GM20431 (cell line): Measurements from ENCODE around the gene ARHGAP33.
"Not testable (repeated sequence)": the region's sequence is repeated elsewhere in the genome, so short reads cannot be mapped to it uniquely, and the experiment has no call there.

Source experiments
- in situ Hi-C: fragments of 300-500 bp; cut with MseI, MboI; formaldehyde crosslinking; loops from one replicate; pipeline ENCODE4 v1.15.0; 2020; ENCODE audit warnings: low sequenced_read_pairs; ENCODE audit not compliant: unreplicated experiment

The ARHGAP33 gene

DNA sequence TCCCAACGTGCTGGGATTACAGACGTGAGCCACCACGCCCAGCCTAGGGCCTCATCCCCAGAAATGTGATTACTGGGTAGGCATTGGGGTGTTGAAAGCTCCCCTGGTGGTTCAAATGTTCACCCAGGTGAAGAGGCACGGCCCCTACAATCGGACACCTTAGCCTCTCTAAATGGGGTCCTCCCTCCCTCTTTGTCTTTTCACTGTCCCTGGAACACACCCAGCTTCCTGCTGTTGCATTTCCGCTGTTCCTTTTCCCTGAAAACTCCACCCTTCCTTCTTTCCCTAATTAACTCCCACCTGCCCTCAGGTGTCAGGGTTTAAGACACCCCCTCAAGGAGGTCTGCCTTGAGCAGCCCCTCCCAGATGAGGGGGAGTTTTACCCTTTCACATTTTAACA is 40.9 kb downstream of the ARHGAP33 start:
- in situ Hi-C loops, result no loop called here

DNA sequence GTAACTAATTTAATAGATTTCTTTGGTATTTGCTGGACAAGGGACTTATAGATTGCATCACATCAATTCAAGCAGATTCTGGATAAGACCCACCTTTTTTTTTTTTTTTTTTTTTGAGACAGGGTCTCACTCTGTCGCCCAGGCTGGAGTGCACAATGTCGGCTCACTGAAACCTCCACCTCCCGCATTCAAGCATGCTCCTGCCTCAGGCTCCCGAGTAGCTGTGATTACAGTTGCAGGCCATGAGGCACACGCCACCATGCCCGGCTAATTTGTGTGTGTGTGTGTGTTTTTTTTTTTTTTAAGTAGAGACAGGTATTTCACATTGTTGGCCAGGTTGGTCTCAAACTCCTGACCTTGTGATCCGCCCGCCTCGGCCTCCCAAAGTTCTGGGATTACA is 41.5 kb downstream of the ARHGAP33 start:
- in situ Hi-C loops, result no loop called here

DNA sequence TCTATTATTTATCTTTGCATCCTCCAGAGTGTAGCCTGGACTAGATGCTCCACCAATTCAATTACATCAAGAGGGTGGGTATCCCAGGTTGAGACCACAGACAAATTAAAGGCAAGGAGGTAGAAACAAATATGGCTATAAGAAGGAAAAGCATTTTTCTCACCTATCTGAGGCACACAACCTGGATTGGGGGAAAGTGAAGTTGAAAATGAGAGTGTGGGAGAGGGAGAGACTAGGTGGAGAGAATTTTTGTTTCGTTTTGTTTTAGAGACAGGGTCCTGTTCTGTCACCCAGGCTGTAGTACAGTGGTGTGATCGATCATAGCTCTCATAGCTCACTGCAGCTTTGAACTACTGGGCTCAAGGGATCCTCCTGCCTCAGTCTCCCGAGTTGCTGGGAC is 43.1 kb downstream of the ARHGAP33 start:
- in situ Hi-C loops, result no loop called here

DNA sequence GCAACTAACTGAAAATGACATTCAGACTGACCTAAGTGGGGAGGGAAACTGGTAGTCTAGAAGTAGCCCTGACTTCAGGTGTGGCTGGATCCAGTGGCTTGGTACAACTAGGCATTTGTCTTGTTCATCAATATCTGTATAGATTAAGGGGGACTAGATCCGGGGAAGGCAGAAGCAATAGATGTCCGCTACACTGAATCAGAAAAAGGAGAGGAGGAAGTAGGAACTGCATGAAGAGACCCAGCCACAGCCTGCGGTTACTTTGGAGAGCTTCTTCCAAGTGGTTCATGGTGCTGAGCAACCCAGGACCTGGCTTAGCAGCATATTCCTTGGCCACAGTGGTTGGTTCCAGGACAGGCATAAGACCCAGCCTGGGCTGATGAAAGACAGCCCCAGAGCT is 47.2 kb downstream of the ARHGAP33 start:
- in situ Hi-C loops, result no loop called here

DNA sequence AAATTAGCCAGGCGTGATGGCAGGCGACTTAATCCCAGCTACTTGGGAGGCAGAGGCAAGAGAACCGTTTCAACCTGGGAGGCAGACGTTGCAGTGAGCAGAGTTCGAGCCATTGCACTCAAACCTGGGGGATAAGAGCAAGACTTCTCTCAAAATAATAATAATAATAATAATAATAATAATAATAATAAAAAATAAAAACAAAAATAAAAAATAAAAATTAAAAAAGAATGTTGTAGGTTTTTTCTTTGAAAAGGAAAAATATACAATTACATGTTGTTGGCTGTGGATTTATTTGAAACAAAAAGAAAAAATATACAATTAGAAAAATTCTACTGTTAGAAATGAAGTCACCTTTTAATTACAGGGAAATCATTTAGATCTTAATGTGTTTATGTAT is 48.8 kb downstream of the ARHGAP33 start:
- in situ Hi-C loops, result no loop called here

DNA sequence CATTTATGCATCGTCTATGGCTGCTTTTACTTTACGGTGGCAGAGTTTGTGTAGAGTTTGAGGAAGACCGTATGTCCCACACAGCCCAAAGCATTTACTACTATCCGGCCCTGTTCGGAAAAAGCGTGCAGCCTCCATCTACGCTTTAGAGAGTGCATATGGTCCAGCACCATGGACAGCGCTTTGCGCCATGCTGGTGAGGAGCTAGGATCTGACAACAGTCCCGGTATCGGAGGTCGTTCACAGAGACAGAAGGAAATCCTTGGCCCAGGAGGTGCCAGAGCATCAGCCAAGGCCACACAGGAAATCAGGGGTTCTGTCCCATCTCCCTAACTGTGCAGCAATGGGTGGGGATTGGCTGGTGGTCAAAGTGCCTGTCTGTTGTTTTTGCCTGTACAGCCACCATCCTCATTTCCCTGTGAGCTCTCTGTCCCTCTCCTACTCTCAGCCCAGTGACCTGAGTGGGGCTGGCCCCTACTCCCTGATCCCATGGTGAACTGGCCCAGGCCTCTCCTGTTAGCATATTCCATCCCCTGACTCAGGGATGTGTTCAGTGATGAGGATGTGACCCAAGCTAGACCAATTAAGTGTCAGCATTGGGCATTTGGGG is 53.4 kb downstream of the ARHGAP33 start:
- in situ Hi-C loops, result no loop called here

DNA sequence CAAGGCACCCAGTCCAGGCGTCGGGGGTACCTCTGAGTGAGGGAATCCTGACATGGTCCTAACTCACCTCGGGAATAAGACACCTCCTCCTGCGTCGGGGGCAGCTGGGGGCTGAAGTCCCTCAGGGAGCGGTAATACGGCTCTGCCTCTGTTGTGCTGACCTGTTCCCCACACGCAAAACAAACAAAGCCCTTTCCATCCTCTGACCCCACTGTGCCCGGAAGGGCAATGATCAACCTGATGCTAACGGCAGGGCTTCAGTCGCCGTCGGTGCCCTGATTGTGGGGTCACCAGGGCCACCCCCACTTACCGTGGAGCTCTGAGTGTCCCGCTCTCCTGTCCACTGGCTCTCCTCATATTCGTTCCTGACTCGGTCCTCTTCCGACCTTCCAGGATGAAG is 55.6 kb downstream of the ARHGAP33 start:
- in situ Hi-C loops, result no loop called here

DNA sequence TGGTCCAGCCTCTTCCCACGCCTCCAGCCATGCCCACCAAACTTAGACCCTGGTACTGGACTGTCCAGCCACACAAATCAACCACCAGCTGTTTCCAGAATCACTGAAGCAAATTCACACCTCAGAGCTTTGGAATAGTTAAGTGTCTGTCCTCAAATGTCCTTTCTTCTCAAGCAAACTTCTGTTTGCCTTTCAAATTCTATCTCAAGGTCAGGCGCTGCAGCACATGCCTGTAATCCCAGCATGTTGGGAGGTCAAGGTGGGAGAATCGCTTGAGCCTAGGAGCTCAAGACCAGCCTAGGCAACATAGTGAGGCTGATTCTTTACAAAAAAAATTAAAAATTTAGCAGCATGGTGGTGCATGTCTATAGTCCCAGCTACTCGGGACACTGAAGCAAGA is 56.7 kb downstream of the ARHGAP33 start:
- in situ Hi-C loops, result no loop called here

DNA sequence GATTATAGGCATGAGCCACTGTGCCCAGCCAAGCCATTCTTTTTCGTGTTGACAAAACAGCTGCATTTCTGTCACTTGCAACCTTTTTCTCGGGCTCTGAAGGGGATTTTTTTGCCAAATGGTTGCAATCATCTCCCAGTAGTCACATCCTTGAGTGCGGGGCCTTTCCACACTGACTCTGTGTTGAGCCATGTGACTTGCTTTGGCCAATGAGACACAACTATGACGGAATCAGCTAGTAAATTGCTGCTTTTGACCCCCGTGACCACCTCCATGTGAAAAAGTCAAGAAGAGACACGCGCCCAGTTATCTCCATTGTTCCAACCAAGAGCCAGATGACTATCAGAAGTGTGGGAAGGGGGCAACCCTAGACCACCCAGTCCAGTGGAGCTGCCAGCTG is 58.6 kb downstream of the ARHGAP33 start:
- in situ Hi-C loops, result no loop called here

DNA sequence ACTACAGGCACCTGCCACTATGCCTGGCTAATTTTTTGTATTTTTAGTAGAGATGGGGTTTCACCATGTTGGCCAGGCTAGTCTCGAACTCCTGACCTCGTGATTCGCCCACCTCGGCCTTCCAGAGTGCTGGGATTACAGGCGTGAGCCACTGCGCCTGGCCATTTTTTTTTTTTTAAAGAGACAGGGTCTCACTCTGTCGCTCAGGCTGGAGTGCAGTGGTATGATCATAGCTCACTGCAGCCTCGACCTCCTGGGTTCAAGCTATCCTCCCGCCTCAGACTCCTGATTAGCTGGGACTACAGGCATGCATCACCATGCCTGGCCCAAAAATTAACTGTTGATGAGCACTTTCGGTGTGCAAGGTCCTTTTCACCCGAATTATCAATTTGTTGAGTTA is 60.7 kb downstream of the ARHGAP33 start:
- in situ Hi-C loops, result not testable (repeated sequence)
